SH-SY5Y (cell line): ENCODE data around the gene SPINT2.

Source experiments
- GATA2 ChIP-seq: IDR thresholded peaks from 2 replicates; pipeline ENCODE4 v1.6.1; 2011; ENCODE audit warnings: mild to moderate bottlenecking, low read depth, low read length
- GATA3 ChIP-seq: IDR thresholded peaks from 2 replicates; pipeline ENCODE4 v1.6.1; 2011; ENCODE audit warnings: low read depth, mild to moderate bottlenecking, low read length, moderate library complexity

- no peak for TF ChIP-seq GATA2
- TF ChIP-seq GATA3, result no peak
Measured at GRCh38 chr19:38289955-38290354, 25.6 kb downstream of the SPINT2 start.
